IMR-90 (cell line): ENCODE results near the gene MAN2A1. TPM values are rescaled to one million over a fixed set of nuclear protein-coding genes. Genes with fewer than 3 reads are reported as not detected.
A peak's percentile ranks its signal among the peaks of the same experiment; 100 is the strongest.

ENCODE experiments used
- ATAC-seq: fragments of 200-7000 bp; cut with Tn5 transposase; 2 replicates; pipeline ENCODE4 v1.9.1; 2020; ENCODE audit warnings: low read depth, mild to moderate bottlenecking, moderate library complexity
- BruUV-seq: library from RNA; stranded (reverse); fragments of 400-500 nt; replicated peaks from 2 replicates; lab custom pipeline; 2021; lab: Mats Ljungman, UMichigan
- CTCF ChIA-PET: fragments of 300-600 bp; formaldehyde crosslinking; extraction: SDS; loops from one replicate; lab custom pipeline; 2021; ENCODE audit warnings: antibody characterized with exemption; lab: Yijun Ruan, JAX
- POLR2A ChIA-PET: fragments of 300-600 bp; sonication (Branson Sonifier 250); formaldehyde crosslinking; loops from one replicate; lab custom pipeline; 2022; ENCODE audit warnings: antibody characterized with exemption; ENCODE audit not compliant: unreplicated experiment; lab: Charles Lee
- DNase-seq: peaks from one replicate; pipeline ENCODE4 v3.0.0; 2013
- H2AFZ ChIP-seq: replicated peaks from 2 replicates; pipeline ENCODE3; 2013; ENCODE audit warnings: low read length, mild to moderate bottlenecking; ENCODE audit not compliant: poor library complexity
- H2AK5ac ChIP-seq: 2 replicates; pipeline ENCODE4 v1.6.1; 2013; ENCODE audit warnings: low read depth, low read length, inconsistent platforms
- H2AK9ac ChIP-seq: replicated peaks from 2 replicates; pipeline ENCODE3; 2013; ENCODE audit warnings: mild to moderate bottlenecking, low read depth, low read length, moderate library complexity; ENCODE audit not compliant: poor library complexity
- H2BK120ac ChIP-seq: 2 replicates; pipeline ENCODE4 v1.6.1; 2013; ENCODE audit warnings: low read depth, low read length, inconsistent platforms
- H2BK15ac ChIP-seq: 3 replicates; pipeline ENCODE4 v1.6.1; 2013; ENCODE audit warnings: low read depth, low read length, inconsistent platforms
- H2BK20ac ChIP-seq: 2 replicates; pipeline ENCODE4 v1.6.1; 2013; ENCODE audit warnings: low read depth, mild to moderate bottlenecking, inconsistent platforms, low read length, moderate library complexity
- H2BK5ac ChIP-seq: 2 replicates; pipeline ENCODE4 v1.6.1; 2013; ENCODE audit warnings: mild to moderate bottlenecking, low read depth, low read length, inconsistent platforms; ENCODE audit not compliant: poor library complexity, severe bottlenecking
- H3K14ac ChIP-seq: replicated peaks from 2 replicates; pipeline ENCODE4 v1.6.1; 2013; ENCODE audit warnings: low read depth, low read length, inconsistent platforms
- H3K18ac ChIP-seq: 2 replicates; pipeline ENCODE4 v1.6.1; 2013; ENCODE audit warnings: low read depth, low read length, control low read depth
- H3K23ac ChIP-seq: 2 replicates; pipeline ENCODE4 v1.6.1; 2013; ENCODE audit warnings: low read depth, low read length, inconsistent platforms
- H3K27ac ChIP-seq: 2 replicates; pipeline ENCODE4 v1.5.1; 2013; ENCODE audit warnings: mild to moderate bottlenecking, control low read depth, low read length; ENCODE audit not compliant: insufficient read depth
- H3K27me3 ChIP-seq: 2 replicates; pipeline ENCODE4 v1.6.1; 2013; ENCODE audit warnings: low read length; ENCODE audit not compliant: control insufficient read depth, insufficient read depth
- H3K36me3 ChIP-seq: 2 replicates; pipeline ENCODE4 v1.6.1; 2013; ENCODE audit warnings: low read length, mixed read lengths; ENCODE audit not compliant: control insufficient read depth, insufficient read depth
- H3K4ac ChIP-seq: 2 replicates; pipeline ENCODE4 v1.6.1; 2013; ENCODE audit warnings: low read depth, low read length, inconsistent platforms
- H3K4me1 ChIP-seq: 2 replicates; pipeline ENCODE4 v1.6.1; 2013; ENCODE audit warnings: low read length, mixed read lengths; ENCODE audit not compliant: control insufficient read depth, insufficient read depth
- H3K4me2 ChIP-seq: 2 replicates; pipeline ENCODE4 v1.6.1; 2013; ENCODE audit warnings: low read depth, mild to moderate bottlenecking, control low read depth, low read length, moderate library complexity
- H3K4me3 ChIP-seq: 2 replicates; pipeline ENCODE4 v1.5.1; 2013; ENCODE audit warnings: low read depth, mild to moderate bottlenecking, control low read depth, low read length, moderate library complexity; ENCODE audit not compliant: insufficient read depth
- H3K56ac ChIP-seq: 2 replicates; pipeline ENCODE4 v1.6.1; 2013; ENCODE audit warnings: low read length, inconsistent platforms; ENCODE audit not compliant: insufficient read depth; ENCODE audit errors: extremely low read depth
- H3K79me1 ChIP-seq, 2 experiments: 2 replicates each; pipeline ENCODE4 v1.6.1; 2013; ENCODE audit warnings: low read length in 2 of 2, inconsistent platforms in 1 of 2, low read depth in 1 of 2
- H3K9ac ChIP-seq: 2 replicates; pipeline ENCODE4 v1.6.1; 2013; ENCODE audit warnings: low read depth, low read length, control low read depth
- H3K9me1 ChIP-seq: 2 replicates; pipeline ENCODE4 v1.6.1; 2013; ENCODE audit warnings: low read length, inconsistent platforms; ENCODE audit not compliant: insufficient read depth
- H3K9me3 ChIP-seq: 2 replicates; pipeline ENCODE4 v1.6.1; 2013; ENCODE audit warnings: low read length; ENCODE audit not compliant: control insufficient read depth, insufficient read depth
- H4K20me1 ChIP-seq: 2 replicates; pipeline ENCODE4 v1.6.1; 2013; ENCODE audit warnings: low read length, inconsistent platforms; ENCODE audit not compliant: insufficient read depth
- H4K5ac ChIP-seq: 2 replicates; pipeline ENCODE4 v1.6.1; 2013; ENCODE audit warnings: mild to moderate bottlenecking, low read depth, low read length, control low read depth
- H4K8ac ChIP-seq, 2 experiments: 2 replicates each; pipeline ENCODE4 v1.6.1; 2013; ENCODE audit warnings: low read depth in 2 of 2, low read length in 2 of 2, control low read depth in 1 of 2, inconsistent platforms in 1 of 2
- H4K91ac ChIP-seq: 2 replicates; pipeline ENCODE4 v1.6.1; 2013; ENCODE audit warnings: low read depth, low read length, inconsistent platforms; ENCODE audit not compliant: insufficient read depth
- CEBPB ChIP-seq: IDR thresholded peaks from 2 replicates; pipeline ENCODE4 v1.6.1; 2012; ENCODE audit warnings: low read depth, low read length, improper control_type of control experiment
- CHD1 ChIP-seq: IDR thresholded peaks from 2 replicates; pipeline ENCODE4 v1.6.1; 2012; ENCODE audit warnings: low read depth, low read length, improper control_type of control experiment
- CTCF ChIP-seq: conservative IDR thresholded peaks from 2 replicates; pipeline ENCODE4 v1.5.1; 2012; ENCODE audit warnings: mild to moderate bottlenecking, low read depth, low read length, improper control_type of control experiment
- FOS ChIP-seq: fragments of 150-350 bp; IDR thresholded peaks from 2 replicates; pipeline ENCODE4 v1.6.1; 2016; ENCODE audit warnings: low read depth, low read length
- MAFK ChIP-seq: IDR thresholded peaks from 2 replicates; pipeline ENCODE4 v1.6.1; 2012; ENCODE audit warnings: low read depth, low read length, improper control_type of control experiment
- MAZ ChIP-seq: IDR thresholded peaks from 2 replicates; pipeline ENCODE4 v1.6.1; 2012; ENCODE audit warnings: low read depth, mild to moderate bottlenecking, low read length, improper control_type of control experiment, moderate library complexity, borderline replicate concordance
- MXI1 ChIP-seq: IDR thresholded peaks from 2 replicates; pipeline ENCODE4 v1.6.1; 2012; ENCODE audit warnings: low read depth, mild to moderate bottlenecking, low read length, moderate library complexity, borderline replicate concordance
- NFE2L2 ChIP-seq: fragments of 150-350 bp; IDR thresholded peaks from 2 replicates; pipeline ENCODE4 v1.6.1; 2016; ENCODE audit warnings: low read depth, mild to moderate bottlenecking, low read length
- POLR2A ChIP-seq: IDR thresholded peaks from 2 replicates; pipeline ENCODE4 v1.6.1; 2012; ENCODE audit warnings: mild to moderate bottlenecking, low read depth, low read length
- RAD21 ChIP-seq: IDR thresholded peaks from 2 replicates; pipeline ENCODE4 v1.6.1; 2012; ENCODE audit warnings: low read length, improper control_type of control experiment
- RCOR1 ChIP-seq: IDR thresholded peaks from 2 replicates; pipeline ENCODE4 v1.6.1; 2012; ENCODE audit warnings: mild to moderate bottlenecking, low read length, improper control_type of control experiment; ENCODE audit not compliant: insufficient replicate concordance
- RFX5 ChIP-seq: IDR thresholded peaks from 2 replicates; pipeline ENCODE4 v1.8.0; 2012; ENCODE audit warnings: low read depth, mild to moderate bottlenecking, low read length, moderate library complexity
- SMC3 ChIP-seq: fragments of 150-350 bp; IDR thresholded peaks from 2 replicates; pipeline ENCODE4 v1.6.1; 2016; ENCODE audit warnings: low read depth, mild to moderate bottlenecking, antibody characterized with exemption, low read length, moderate library complexity
- USF2 ChIP-seq: fragments of 150-350 bp; IDR thresholded peaks from 2 replicates; pipeline ENCODE4 v1.6.1; 2017; ENCODE audit warnings: mild to moderate bottlenecking, antibody characterized with exemption, low read length, low read depth
- WGBS, 2 experiments: methylation state at CpG; one replicate each; pipeline versions ENCODE4 v1.1.5 to v1.1.7; 2013; ENCODE audit warnings: missing lambda C conversion rate in 2 of 2; ENCODE audit not compliant: insufficient read length in 1 of 2; ENCODE audit errors: extremely low coverage in 2 of 2; 5-methylcytosine and 5-hydroxymethylcytosine counted together
- dilution Hi-C: fragments of 300-500 bp; cut with HindIII; formaldehyde crosslinking; loops from one replicate; pipeline ENCODE4 v1.14.3; 2018; ENCODE audit warnings: low sequenced_read_pairs; ENCODE audit not compliant: unreplicated experiment
- in situ Hi-C: fragments of 300-500 bp; cut with MboI; formaldehyde crosslinking; loops from 3 replicates; pipeline ENCODE4 v1.14.3; 2019; ENCODE audit warnings: low sequenced_read_pairs, inconsistent platforms, mixed read lengths
- intact Hi-C: fragments of 100-400 bp; cut with micrococcal nuclease; formaldehyde crosslinking; loops from 2 replicates; pipeline ENCODE4 v1.10.0; 2022
- polyA plus RNA-seq, 3 experiments: library from polyadenylated mRNA; depleted of rRNA; stranded (reverse); fragments of >200 nt; gene quantifications; 2 replicates each; pipeline ENCODE4 v1.2.3, GENCODE V29; 2012; ENCODE audit warnings: low replicate concordance in 1 of 3
- total RNA-seq: library from RNA; depleted of rRNA; stranded (reverse); fragments of >200 nt; gene quantifications from 2 replicates; pipeline ENCODE4 v1.2.3, GENCODE V29; 2012

The MAN2A1 gene
- total and polyA plus RNA-seq, 2 of the 4 experiments (the other 2 are of a cell fraction): 16.4 to 29.6 TPM

DNA sequence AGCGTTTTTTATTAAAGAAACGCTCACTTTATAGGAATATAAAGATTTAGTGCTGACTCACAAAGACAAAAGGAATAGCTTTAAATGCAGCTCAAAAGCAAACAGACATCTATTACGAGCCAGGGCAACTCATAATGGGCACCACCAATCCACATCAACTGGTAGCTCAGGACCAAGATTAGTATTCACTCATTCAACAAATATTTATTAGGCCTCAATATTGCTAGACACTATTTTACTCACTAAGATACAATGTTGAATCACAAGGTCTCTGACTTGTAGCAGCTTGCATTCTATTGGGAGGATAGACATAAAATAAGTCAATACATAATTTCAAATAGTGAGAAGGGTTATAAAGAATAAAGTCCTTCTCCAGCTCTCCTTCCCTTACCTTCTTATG, 8.0 kb upstream of the MAN2A1 start:
- H3K4me1 ChIP-seq: peaks cover 3% of the 10 kb centered on the region; the same call in 1 of the 2 replicates
- H2BK20ac ChIP-seq: no peak overlapping the region
- no peak overlapping the region for H2BK5ac ChIP-seq
- no peaks in the 10 kb centered on the region for H3K79me1 ChIP-seq
- DNase-seq (no peak), ATAC-seq (no peak)
- H4K91ac ChIP-seq: no peak overlapping the region
- ChIA-PET POLR2A (no interaction called here), CTCF (no interaction called here)
- WGBS, 2 experiments: 100% methylated on average over 1 of the region's 3 CpGs; no CpG with 5 or more reads in 1 of the 2 experiments
- no peak overlapping the region for H2AK5ac ChIP-seq
- H3K4me2 ChIP-seq: no peak overlapping the region
- H3K9me1 ChIP-seq: 0 out of 2 replicates have a peak, but pooled peaks cover 4% of the 10 kb centered on the region
- no peaks in the 10 kb centered on the region for H3K36me3 ChIP-seq
- no peak overlapping the region for H4K5ac ChIP-seq
- H3K23ac ChIP-seq: no peak overlapping the region
- H4K8ac ChIP-seq: no peak overlapping the region
- H3K27me3 ChIP-seq: peaks cover 3% of the 10 kb centered on the region
- no peak overlapping the region for H2AK9ac ChIP-seq
- H3K9ac ChIP-seq: no peak overlapping the region
- no peak overlapping the region for H2AFZ ChIP-seq
- H2BK15ac ChIP-seq: no peak overlapping the region
- intact Hi-C loops: loop anchor here (10.0 kb wide), 3 partner anchors 937 to 1197 kb away; partner anchors contain the start of genes FER and SLC25A46
- H3K18ac ChIP-seq: no peak overlapping the region
- H3K9me3 ChIP-seq: no peaks in the 10 kb centered on the region
- no peak overlapping the region for H3K4me3 ChIP-seq
- H2BK120ac ChIP-seq: peak overlapping the region; percentile 64; the same call in 1 of the 2 replicates
- no TSS peak for BruUV-seq
- H3K27ac ChIP-seq: no peak overlapping the region
- no peak overlapping the region for H3K56ac ChIP-seq
- dilution Hi-C loops: no loop called here
- TF ChIP-seq NFE2L2 (no peak), RAD21 (no peak), USF2 (no peak), SMC3 (no peak), POLR2A (no peak), RCOR1 (no peak), MXI1 (no peak), CHD1 (no peak), CTCF (no peak), CEBPB (no peak), MAZ (no peak), MAFK (no peak), RFX5 (no peak), FOS (no peak)
- H3K14ac ChIP-seq: no peak overlapping the region
- no peaks in the 10 kb centered on the region for H4K20me1 ChIP-seq
- in situ Hi-C loops: loop anchor here (25.0 kb wide), 1 partner anchor 931 kb away; no protein-coding TSS in a partner anchor
- no peak overlapping the region for H3K4ac ChIP-seq
